NOMO-1 treated with DMSO at 0.1 percent for 48 hours (cell line): ENCODE measurements around the gene TBATA.

Source experiments
- DNase-seq: peaks from one replicate; lab custom pipeline; 2025; ENCODE audit not compliant: unreplicated experiment; lab: John Stamatoyannopoulos, UW

Gene TBATA

DNA sequence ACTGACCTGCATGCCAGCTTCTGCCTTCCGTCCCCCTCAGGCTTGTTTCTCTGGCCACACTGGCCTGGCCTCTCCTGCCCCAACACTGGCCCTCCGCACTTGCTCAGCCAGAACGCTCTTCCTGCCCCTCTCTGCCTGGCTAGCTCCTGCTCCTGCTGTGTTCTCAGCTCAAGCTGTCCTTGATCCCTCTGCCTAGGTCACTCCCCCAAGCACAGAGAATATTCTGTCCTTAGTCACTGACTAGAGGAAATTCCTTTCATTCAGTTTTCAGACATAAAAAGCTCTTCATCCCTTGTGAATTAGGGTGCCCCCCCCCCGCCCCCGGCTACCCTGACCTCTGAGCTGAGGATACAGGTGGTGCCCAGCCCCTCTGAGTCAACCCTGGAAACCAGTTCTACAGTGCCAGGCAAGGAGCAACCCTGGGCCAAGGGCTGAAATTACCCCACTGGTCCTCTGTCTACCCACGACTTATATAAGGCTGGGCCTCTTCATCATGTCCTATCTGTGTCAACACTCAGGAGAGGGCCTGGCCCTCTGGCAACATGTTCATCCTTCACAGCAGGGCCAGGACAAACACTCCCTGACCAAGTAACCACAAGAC is 23.9 kb upstream of the TBATA start:
- DNase-seq = no peak

- DNase-seq = peak; percentile 10
These were observed 22.4 kb upstream of the TBATA start for GRCh38 chr10:70807556-70807955.

DNA sequence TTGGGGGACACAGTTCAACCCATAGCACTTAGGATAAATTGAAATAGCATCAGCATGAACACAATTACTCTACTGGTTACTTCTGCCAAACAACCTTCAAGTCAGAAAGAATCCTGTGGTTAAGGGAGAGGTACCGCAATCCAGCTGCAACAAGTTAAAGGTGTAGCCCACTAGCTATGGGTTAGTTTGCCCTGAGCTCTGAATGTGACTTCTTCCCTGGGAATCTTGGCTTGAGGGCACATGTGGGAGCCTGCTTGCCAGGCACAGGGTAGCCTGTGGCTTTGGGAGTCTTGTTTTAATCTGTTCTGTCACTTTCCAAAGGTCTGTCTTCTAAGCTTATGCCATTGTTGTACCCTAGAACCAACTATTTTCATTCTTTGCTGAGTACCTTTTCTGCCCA is 21.7 kb upstream of the TBATA start:
- DNase-seq = no peak

- no peak for DNase-seq
These were observed 20.5 kb upstream of the TBATA start for GRCh38 chr10:70805619-70806215.

- no peak for DNase-seq
These were observed 19.2 kb upstream of the TBATA start for GRCh38 chr10:70804421-70804808.

- DNase-seq = no peak
These were observed 18.7 kb upstream of the TBATA start for GRCh38 chr10:70803775-70804420.

GRCh38 chr10:70801854-70802253 is 16.7 kb upstream of the TBATA start:
- no peak for DNase-seq

DNA sequence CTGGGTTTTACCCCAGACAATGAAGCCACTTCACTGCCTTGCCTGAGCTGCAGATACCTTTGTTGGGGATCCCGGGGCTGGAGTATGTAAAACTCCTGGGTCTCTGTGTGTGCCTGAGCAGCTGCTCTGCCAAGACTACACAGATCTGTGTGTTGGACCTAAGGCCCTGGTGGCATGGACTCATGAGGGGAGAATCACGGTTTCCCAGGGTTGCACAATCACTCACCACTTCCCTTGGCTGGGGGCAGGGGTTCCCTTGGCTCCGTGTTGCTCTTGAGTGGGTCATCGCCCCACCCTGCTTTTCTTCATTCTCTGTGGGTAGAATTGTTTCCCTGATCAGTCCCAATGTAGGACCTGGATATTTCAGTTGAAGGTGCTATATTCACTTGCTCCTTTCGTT is 13.9 kb upstream of the TBATA start:
- DNase-seq = no peak

DNA sequence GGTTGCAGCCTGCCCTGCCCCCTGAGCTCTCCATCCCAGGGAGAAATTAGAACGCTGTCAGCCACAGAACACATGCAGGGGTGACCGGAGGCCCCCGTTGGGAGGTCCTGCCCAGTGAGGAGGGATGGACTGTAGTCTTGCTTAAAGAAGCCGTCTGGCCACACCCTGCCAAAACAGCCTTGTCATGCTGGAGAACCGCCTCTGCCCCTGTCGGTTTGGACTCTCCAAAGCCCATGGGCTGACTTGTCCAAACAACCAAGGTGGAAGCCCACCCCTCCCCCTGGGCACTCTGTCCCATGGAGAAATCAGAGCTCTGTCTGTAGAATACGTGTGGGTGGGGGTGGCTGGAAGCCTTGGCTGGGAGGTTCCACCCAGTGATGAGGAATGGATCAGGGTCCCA is 12.7 kb upstream of the TBATA start:
- no peak for DNase-seq

- DNase-seq = no peak
These were observed 10.4 kb upstream of the TBATA start for GRCh38 chr10:70795613-70796012.

- DNase-seq = no peak
These were observed 6.3 kb upstream of the TBATA start for GRCh38 chr10:70791386-70792039.

- DNase-seq = no peak
These were observed 1.7 kb upstream of the TBATA start for GRCh38 chr10:70786799-70787415.

GRCh38 chr10:70784471-70784870 is 706 bp downstream of the TBATA start:
- DNase-seq = no peak

- no peak for DNase-seq
These were observed 1.2 kb downstream of the TBATA start for GRCh38 chr10:70784016-70784415.

GRCh38 chr10:70782746-70783680 is 2.2 kb downstream of the TBATA start:
- DNase-seq = peak; percentile 16

- DNase-seq = no peak
These were observed 3.0 kb downstream of the TBATA start for GRCh38 chr10:70782086-70782745.

- no peak for DNase-seq
These were observed 3.6 kb downstream of the TBATA start for GRCh38 chr10:70781461-70782051.

DNA sequence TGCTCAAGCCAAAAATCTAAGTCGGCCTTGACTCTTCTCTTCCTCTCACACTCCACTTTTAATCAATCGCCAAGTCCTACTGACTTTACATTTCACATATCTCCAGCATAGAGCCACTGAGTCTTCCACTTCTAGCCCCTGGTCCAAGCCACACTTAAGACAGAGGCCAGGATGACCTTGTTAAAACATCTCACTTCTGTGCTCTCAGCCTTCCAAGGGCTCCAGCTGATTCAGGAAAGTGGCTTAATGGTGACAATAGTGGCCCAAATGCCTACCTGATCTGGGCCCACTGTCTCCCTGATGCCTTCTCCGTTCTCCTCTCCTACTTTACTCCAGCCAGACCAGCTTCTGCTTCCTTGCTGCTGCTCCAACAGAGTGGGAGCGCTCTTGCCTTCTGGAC is 4.4 kb downstream of the TBATA start:
- no peak for DNase-seq

GRCh38 chr10:70780370-70780760 is 4.8 kb downstream of the TBATA start:
- no peak for DNase-seq
